H9 (cell line): ENCODE measurements around the gene ATM. TPM values are rescaled to one million over a fixed set of nuclear protein-coding genes. Genes with fewer than 3 reads are reported as not detected.

Source experiments
- DNase-seq: peaks from one replicate; pipeline ENCODE4 v3.0.0-alpha.2; 2017
- H2AFZ ChIP-seq: one replicate; pipeline ENCODE4 v1.6.1; 2013; ENCODE audit warnings: mild to moderate bottlenecking, low read length, control low read depth, moderate library complexity
- H2AK5ac ChIP-seq: 2 replicates; pipeline ENCODE4 v1.6.1; 2013; ENCODE audit warnings: low read length, control low read depth, mixed read lengths; ENCODE audit not compliant: insufficient read length
- H2BK120ac ChIP-seq: one replicate; pipeline ENCODE4 v1.6.1; 2013; ENCODE audit warnings: low read depth, mild to moderate bottlenecking, low read length, control low read depth, inconsistent platforms; ENCODE audit not compliant: poor library complexity, severe bottlenecking
- H2BK12ac ChIP-seq: 2 replicates; pipeline ENCODE4 v1.6.1; 2013; ENCODE audit warnings: low read length, control low read depth, mixed read lengths, low read depth; ENCODE audit not compliant: insufficient read length
- H2BK15ac ChIP-seq: 2 replicates; pipeline ENCODE4 v1.6.1; 2013; ENCODE audit warnings: low read depth, low read length, control low read depth
- H2BK20ac ChIP-seq: one replicate; pipeline ENCODE4 v1.6.1; 2013; ENCODE audit warnings: low read depth, mild to moderate bottlenecking, low read length, control low read depth, inconsistent platforms; ENCODE audit not compliant: poor library complexity, severe bottlenecking
- H2BK5ac ChIP-seq: 2 replicates; pipeline ENCODE4 v1.6.1; 2013; ENCODE audit warnings: low read length, control low read depth, mixed read lengths; ENCODE audit not compliant: insufficient read length
- H3K14ac ChIP-seq: 2 replicates; pipeline ENCODE4 v1.6.1; 2013; ENCODE audit warnings: low read length, control low read depth; ENCODE audit not compliant: insufficient read depth
- H3K18ac ChIP-seq: 2 replicates; pipeline ENCODE4 v1.6.1; 2013; ENCODE audit warnings: low read depth, mild to moderate bottlenecking, mixed read lengths, low read length, control low read depth; ENCODE audit not compliant: insufficient read length
- H3K23ac ChIP-seq: 2 replicates; pipeline ENCODE4 v1.6.1; 2013; ENCODE audit warnings: low read length, control low read depth, mixed read lengths, low read depth; ENCODE audit not compliant: insufficient read length
- H3K23me2 ChIP-seq: 2 replicates; pipeline ENCODE4 v1.6.1; 2013; ENCODE audit warnings: low read depth, mild to moderate bottlenecking, mixed read lengths, low read length, control low read depth; ENCODE audit not compliant: insufficient read length, poor library complexity, severe bottlenecking
- H3K27ac ChIP-seq: 2 replicates; pipeline ENCODE4 v1.5.1; 2013; ENCODE audit warnings: low read length, control low read depth, mixed read lengths, low read depth; ENCODE audit not compliant: insufficient read length
- H3K27me3 ChIP-seq: 2 replicates; pipeline ENCODE4 v1.6.1; 2013; ENCODE audit warnings: low read length, control low read depth, inconsistent platforms; ENCODE audit not compliant: insufficient read depth
- H3K4ac ChIP-seq: 2 replicates; pipeline ENCODE4 v1.6.1; 2013; ENCODE audit warnings: low read depth, mild to moderate bottlenecking, control low read depth, inconsistent platforms, low read length, moderate library complexity
- H3K4me1 ChIP-seq: 2 replicates; pipeline ENCODE4 v1.6.1; 2013; ENCODE audit warnings: low read length, control low read depth, inconsistent platforms; ENCODE audit not compliant: insufficient read depth
- H3K4me2 ChIP-seq: 2 replicates; pipeline ENCODE4 v1.6.1; 2013; ENCODE audit warnings: low read length, control low read depth, mixed read lengths; ENCODE audit not compliant: insufficient read length, insufficient read depth
- H3K56ac ChIP-seq: 2 replicates; pipeline ENCODE4 v1.6.1; 2013; ENCODE audit warnings: low read depth, mild to moderate bottlenecking, mixed read lengths, low read length, control low read depth; ENCODE audit not compliant: insufficient read length
- H3K79me1 ChIP-seq: 2 replicates; pipeline ENCODE4 v1.6.1; 2013; ENCODE audit warnings: low read depth, mild to moderate bottlenecking, moderate library complexity, low read length, control low read depth, inconsistent platforms; ENCODE audit not compliant: insufficient read depth, poor library complexity, severe bottlenecking
- H3K79me2 ChIP-seq: 2 replicates; pipeline ENCODE4 v1.6.1; 2013; ENCODE audit warnings: low read length, control low read depth, inconsistent platforms; ENCODE audit not compliant: insufficient read depth
- H3K9ac ChIP-seq: 2 replicates; pipeline ENCODE4 v1.6.1; 2013; ENCODE audit warnings: low read length, control low read depth, mixed read lengths; ENCODE audit not compliant: insufficient read length; ENCODE audit errors: extremely low read depth
- H3K9me3 ChIP-seq: one replicate; pipeline ENCODE4 v1.6.1; 2013; ENCODE audit warnings: low read depth, low read length, inconsistent platforms; ENCODE audit not compliant: control insufficient read depth
- H3T11ph ChIP-seq: one replicate; pipeline ENCODE4 v1.6.1; 2013; ENCODE audit warnings: mild to moderate bottlenecking, low read length, control low read depth, inconsistent platforms
- H4K20me1 ChIP-seq: one replicate; pipeline ENCODE4 v1.6.1; 2013; ENCODE audit not compliant: control insufficient read depth, insufficient read length, insufficient read depth
- H4K5ac ChIP-seq: 2 replicates; pipeline ENCODE4 v1.6.1; 2013; ENCODE audit warnings: low read depth, mild to moderate bottlenecking, mixed read lengths, low read length, control low read depth; ENCODE audit not compliant: insufficient read length
- H4K8ac ChIP-seq: replicated peaks from 2 replicates; pipeline ENCODE4 v1.6.1; 2013; ENCODE audit warnings: low read length, control low read depth, mixed read lengths, low read depth; ENCODE audit not compliant: insufficient read length
- H4K91ac ChIP-seq: 2 replicates; pipeline ENCODE4 v1.6.1; 2013; ENCODE audit warnings: low read depth, mild to moderate bottlenecking, moderate library complexity, mixed read lengths, low read length, control low read depth; ENCODE audit not compliant: insufficient read length
- H3K27ac Mint-ChIP-seq, 3 experiments: 2 replicates in 2 of 3; 3 replicates in 1 of 3; pipeline ENCODE4 v1.8.0; 2020 to 2021; ENCODE audit warnings: mixed read lengths in 3 of 3, mild to moderate bottlenecking in 1 of 3, moderate library complexity in 1 of 3
- H3K27me3 Mint-ChIP-seq: 2 replicates; pipeline ENCODE4 v1.8.0; 2021; ENCODE audit warnings: low read depth, mild to moderate bottlenecking, moderate library complexity, mixed read lengths
- H3K36me3 Mint-ChIP-seq, 3 experiments: 2 replicates in 2 of 3; 3 replicates in 1 of 3; pipeline ENCODE4 v1.8.0; 2020 to 2021; ENCODE audit warnings: low read depth in 3 of 3, mixed read lengths in 3 of 3; ENCODE audit not compliant: insufficient read depth in 1 of 3
- H3K4me1 Mint-ChIP-seq, 2 experiments: 2 replicates each; pipeline ENCODE4 v1.8.0; 2020; ENCODE audit warnings: mixed read lengths in 2 of 2
- H3K4me3 Mint-ChIP-seq, 2 experiments: 2 replicates in 1 of 2; 3 replicates in 1 of 2; pipeline ENCODE4 v1.8.0; 2020 to 2021; ENCODE audit warnings: mild to moderate bottlenecking in 2 of 2, mixed read lengths in 2 of 2, moderate library complexity in 1 of 2
- H3K9me3 Mint-ChIP-seq, 2 experiments: 2 replicates in 1 of 2; 3 replicates in 1 of 2; pipeline ENCODE4 v1.8.0; 2020; ENCODE audit warnings: mild to moderate bottlenecking in 2 of 2, mixed read lengths in 2 of 2, moderate library complexity in 1 of 2
- CTCF ChIP-seq: fragments of 200-600 bp; sonication (generic); conservative IDR thresholded peaks from 3 replicates; pipeline ENCODE4 v1.8.0; 2021; ENCODE audit warnings: antibody characterized with exemption, mild to moderate bottlenecking
- WGBS: extraction: QIAGEN DNeasy Blood & Tissue Kit; methylation state at CpG from one replicate; pipeline ENCODE4 v1.1.7; 2013; ENCODE audit warnings: missing lambda C conversion rate, low lambda C conversion rate, mixed read lengths; ENCODE audit not compliant: insufficient read length; ENCODE audit errors: extremely low coverage; 5-methylcytosine and 5-hydroxymethylcytosine counted together
- total RNA-seq: library from RNA; stranded (reverse); gene quantifications from 2 replicates; pipeline ENCODE4 v1.2.1, GENCODE V29; 2021

Gene ATM
- total RNA-seq, 1 experiment from 2014 or later: 58.9 TPM

- Histone ChIP-seq H3K27ac (no peak overlapping the region), H4K20me1 (no peaks in the 10 kb centered on the region), H3K14ac (no peak overlapping the region), H3K56ac (no peak overlapping the region), H3K4ac (no peak overlapping the region), H2BK120ac (no peak overlapping the region), H2AFZ (no peak overlapping the region), H3K79me2 (peaks cover 2% of the 10 kb centered on the region; the same call in 1 of the 2 replicates), H3K27me3 (no peaks in the 10 kb centered on the region), H3K9me3 (no peaks in the 10 kb centered on the region), H3K79me1 (peaks cover 6% of the 10 kb centered on the region), H2BK12ac (no peak overlapping the region), H4K91ac (no peak overlapping the region), H3T11ph (no peak overlapping the region), H4K8ac (no peak overlapping the region), H3K23ac (no peak overlapping the region), H2AK5ac (no peak overlapping the region), H3K4me2 (no peak overlapping the region), H4K5ac (no peak overlapping the region), H3K9ac (no peak overlapping the region), H2BK5ac (no peak overlapping the region), H3K23me2 (no peaks in the 10 kb centered on the region), H3K18ac (no peak overlapping the region), H2BK15ac (no peak overlapping the region), H3K4me1 (no peaks in the 10 kb centered on the region), H2BK20ac (no peak overlapping the region)
- Mint-ChIP-seq H3K4me3 (no peak overlapping the region), H3K27me3 (no peaks in the 10 kb centered on the region), H3K9me3 (peaks cover 3 to 18% of the 10 kb centered on the region in 2 experiments), H3K4me1 (peaks cover 3 to 8% of the 10 kb centered on the region in 2 experiments; a peak in 3 of 4 replicates), H3K36me3 (peaks cover 56 to 84% (median 82%) of the 10 kb centered on the region in 3 experiments), H3K27ac (no peak overlapping the region)
- no peak for DNase-seq
- no peak for TF ChIP-seq CTCF
- no CpG with 5 or more reads among the region's 8 CpGs for WGBS
Observed at GRCh38 chr11:108206969-108207682, 15.7 kb upstream of the ATM start.
